ENCODE results near the gene FKBP5.

Gene FKBP5

DNA sequence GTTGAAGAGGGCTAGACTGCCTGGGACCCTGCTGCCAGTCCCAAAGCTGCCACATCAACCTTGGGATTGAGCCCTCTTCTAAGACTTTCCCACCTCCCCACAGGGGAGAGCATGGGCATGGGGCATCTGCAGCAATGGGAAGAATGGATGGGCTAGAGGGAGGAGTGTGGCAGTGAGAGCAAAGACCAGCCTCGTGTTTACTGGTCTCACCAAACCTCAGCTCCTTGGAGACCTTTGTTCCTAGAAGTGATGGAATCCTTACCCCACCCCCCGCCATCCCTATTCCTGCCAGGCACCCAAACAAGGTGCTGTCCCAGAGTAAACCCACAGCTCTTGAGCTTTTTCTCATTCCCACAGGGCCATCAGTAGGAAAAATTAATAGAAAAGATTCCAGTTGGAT, 28.1 kb upstream of the FKBP5 start:
- H3K27me3 ChIP-seq (replicated peaks; ENCODE audit: insufficient read depth, low read length), result no peaks in the 10 kb centered on the region
- H3K9ac ChIP-seq (ENCODE audit: low read length), result no peak overlapping the region
- no peaks in the 10 kb centered on the region for H4K20me1 ChIP-seq (ENCODE audit: insufficient read depth, low read length)
- no peaks in the 10 kb centered on the region for H3F3A ChIP-seq (ENCODE audit: insufficient read depth, low read length)
- no peaks in the 10 kb centered on the region for H3K9me3 ChIP-seq (replicated peaks; ENCODE audit: insufficient read depth, low read length)
- H3K4me2 ChIP-seq (ENCODE audit: low read depth, low read length), result no peak overlapping the region
- no peak overlapping the region for H2AFZ ChIP-seq (ENCODE audit: low read length)
- H3K36me3 ChIP-seq (replicated peaks; ENCODE audit: insufficient read depth, low read length), result no peaks in the 10 kb centered on the region
- H3K9me2 ChIP-seq (replicated peaks; ENCODE audit: insufficient read depth, low read length), result no peaks in the 10 kb centered on the region
- H3K79me2 ChIP-seq (ENCODE audit: low read length), result no peaks in the 10 kb centered on the region
- H3K4me3 ChIP-seq (ENCODE audit: low read length), result no peak overlapping the region
- DNase-seq, result no peak
- no peak for TF ChIP-seq CTCF (IDR thresholded peaks at IDR 0.05; ENCODE audit: low read length)
- H3K4me1 ChIP-seq (ENCODE audit: low read length), result peaks cover 17% of the 10 kb centered on the region
- no peak overlapping the region for H3K27ac ChIP-seq (ENCODE audit: low read length)

DNA sequence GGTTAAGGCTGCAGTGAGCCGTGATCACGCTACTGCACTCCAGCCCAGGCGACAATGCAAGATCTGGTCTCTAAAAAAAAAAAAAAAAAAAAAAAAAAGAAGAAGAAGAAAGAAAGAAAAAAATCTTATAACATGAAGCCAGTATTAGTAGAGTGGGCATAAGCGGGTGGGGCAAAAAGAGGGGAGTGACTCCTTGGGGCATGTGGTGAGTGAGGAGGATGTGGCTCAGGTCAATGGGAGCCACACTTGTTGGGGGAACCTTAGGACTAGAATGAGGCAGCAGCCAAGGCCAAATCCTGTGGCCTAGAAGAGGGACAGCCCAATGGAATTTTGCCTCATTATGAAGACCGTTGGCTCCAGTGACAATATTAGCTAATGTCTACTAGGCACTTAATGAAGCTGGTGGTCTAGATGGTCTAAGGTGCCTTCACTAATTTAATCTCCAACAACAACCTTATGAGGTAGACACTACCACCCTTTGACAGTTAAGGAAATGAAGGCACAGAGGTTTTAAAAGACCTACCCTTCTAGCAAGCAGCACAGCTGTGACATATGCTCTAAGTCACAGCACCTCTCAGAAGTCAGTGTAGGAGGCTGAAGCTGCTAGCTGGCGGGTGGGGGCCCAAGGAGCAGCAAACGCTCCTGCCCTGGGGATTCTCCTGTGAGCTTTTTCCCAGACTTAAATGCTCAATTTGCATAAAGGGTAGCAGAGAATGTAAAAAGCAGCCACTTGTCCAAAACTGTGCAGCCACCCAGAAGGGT, 24.5 kb upstream of the FKBP5 start:
- TF ChIP-seq CTCF (IDR thresholded peaks at IDR 0.05; ENCODE audit: low read length) (no peak), EZH2 (optimal IDR thresholded peaks at IDR 0.05; ENCODE audit: low read depth, low read length) (no peak)
- H2AFZ ChIP-seq (ENCODE audit: low read length), result no peak overlapping the region

DNA sequence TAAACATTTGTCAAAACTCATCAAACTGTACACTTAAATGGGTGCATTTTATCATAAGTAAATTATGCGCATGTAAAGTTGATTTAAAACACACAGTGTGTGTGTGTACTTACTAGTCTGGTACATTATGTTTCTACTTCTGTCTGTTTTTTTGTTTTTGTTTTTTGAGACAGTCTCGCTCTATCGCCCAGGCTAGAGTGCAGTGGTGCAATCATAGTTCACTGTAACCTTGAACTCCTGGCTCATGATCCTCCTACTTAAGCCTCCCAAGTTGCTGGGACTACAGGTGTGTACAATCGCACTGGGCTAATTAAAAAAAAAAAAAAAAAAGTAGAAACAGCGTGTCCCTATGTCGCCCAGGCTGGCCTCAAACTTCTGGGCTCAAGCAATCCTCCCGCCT, 23.0 kb upstream of the FKBP5 start:
- Histone ChIP-seq H3K4me1 (ENCODE audit: low read length) (no peaks in the 10 kb centered on the region), H3K27me3 (replicated peaks; ENCODE audit: insufficient read depth, low read length) (no peaks in the 10 kb centered on the region), H3K79me2 (ENCODE audit: low read length) (no peaks in the 10 kb centered on the region), H3K9ac (ENCODE audit: low read length) (no peak overlapping the region), H2AFZ (ENCODE audit: low read length) (no peak overlapping the region), H3K4me3 (ENCODE audit: low read length) (no peak overlapping the region), H3K36me3 (replicated peaks; ENCODE audit: insufficient read depth, low read length) (no peaks in the 10 kb centered on the region), H4K20me1 (ENCODE audit: insufficient read depth, low read length) (no peaks in the 10 kb centered on the region), H3K9me3 (replicated peaks; ENCODE audit: insufficient read depth, low read length) (no peaks in the 10 kb centered on the region), H3K4me2 (ENCODE audit: low read depth, low read length) (no peak overlapping the region), H3K9me2 (replicated peaks; ENCODE audit: insufficient read depth, low read length) (no peaks in the 10 kb centered on the region), H3F3A (ENCODE audit: insufficient read depth, low read length) (no peaks in the 10 kb centered on the region), H3K27ac (ENCODE audit: low read length) (no peak overlapping the region)
- no peak for TF ChIP-seq EZH2phosphoT487 (IDR thresholded peaks at IDR 0.05; ENCODE audit: low read length)
- TF ChIP-seq CTCF (IDR thresholded peaks at IDR 0.05; ENCODE audit: low read length), result no peak
- TF ChIP-seq EZH2 (optimal IDR thresholded peaks at IDR 0.05; ENCODE audit: low read depth, low read length), result no peak
- no peak for DNase-seq

More for the DNA sequence above, 24.5 kb upstream of the FKBP5 start:
- H4K20me1 ChIP-seq (ENCODE audit: insufficient read depth, low read length), result no peaks in the 10 kb centered on the region
- no peak overlapping the region for H3K27ac ChIP-seq (ENCODE audit: low read length)
- H3K36me3 ChIP-seq (replicated peaks; ENCODE audit: insufficient read depth, low read length), result no peaks in the 10 kb centered on the region
- no peaks in the 10 kb centered on the region for H3K9me2 ChIP-seq (replicated peaks; ENCODE audit: insufficient read depth, low read length)
- H3K79me2 ChIP-seq (ENCODE audit: low read length), result no peaks in the 10 kb centered on the region
- no peak overlapping the region for H3K4me2 ChIP-seq (ENCODE audit: low read depth, low read length)
- no peak overlapping the region for H3K9ac ChIP-seq (ENCODE audit: low read length)
- H3K4me1 ChIP-seq (ENCODE audit: low read length), result no peaks in the 10 kb centered on the region
- no peaks in the 10 kb centered on the region for H3F3A ChIP-seq (ENCODE audit: insufficient read depth, low read length)
- no peak overlapping the region for H3K4me3 ChIP-seq (ENCODE audit: low read length)
- DNase-seq, result no peak
- no peaks in the 10 kb centered on the region for H3K9me3 ChIP-seq (replicated peaks; ENCODE audit: insufficient read depth, low read length)
- H3K27me3 ChIP-seq (replicated peaks; ENCODE audit: insufficient read depth, low read length), result no peaks in the 10 kb centered on the region

Data from MM.1S (cell line).